Kidney epithelial cell (primary cell): Measurements from ENCODE around the gene FLVCR1. TPM values are rescaled to one million over a fixed set of nuclear protein-coding genes. Genes with fewer than 3 reads are reported as not detected.

Source experiments
- DNase-seq: peaks from one replicate; pipeline ENCODE4 v3.0.0-alpha.2; 2010; ENCODE audit warnings: low read depth
- H3K27me3 ChIP-seq: 2 replicates; pipeline ENCODE4 v1.6.0; 2011; ENCODE audit warnings: low read length; ENCODE audit not compliant: control insufficient read depth, insufficient read depth
- H3K36me3 ChIP-seq: 2 replicates; pipeline ENCODE4 v1.5.1; 2011; ENCODE audit warnings: low read length; ENCODE audit not compliant: control insufficient read depth, insufficient read depth
- H3K4me3 ChIP-seq: 2 replicates; pipeline ENCODE4 v1.5.1; 2011; ENCODE audit warnings: low read depth, mild to moderate bottlenecking, control low read depth, low read length
- CTCF ChIP-seq: IDR thresholded peaks from 2 replicates; pipeline ENCODE4 v1.5.1; 2011; ENCODE audit warnings: mild to moderate bottlenecking, moderate library complexity, low read length, control low read depth, inconsistent platforms; ENCODE audit not compliant: insufficient read depth, poor library complexity, severe bottlenecking
- total RNA-seq: library from RNA; depleted of rRNA; stranded (reverse); fragments of >200 nt; gene quantifications from 2 replicates; pipeline ENCODE4 v1.2.3, GENCODE V29; 2015

Gene FLVCR1
- total RNA-seq, 1 donor from 2014 or later: 3.9 TPM

- H3K27me3 ChIP-seq: no peaks in the 10 kb centered on the region
- H3K36me3 ChIP-seq: no peaks in the 10 kb centered on the region
- H3K4me3 ChIP-seq: no peak overlapping the region
- no peak for DNase-seq
- TF ChIP-seq CTCF: no peak
Measured at GRCh38 chr1:212871976-212872375, 13.9 kb downstream of the FLVCR1 start.

GRCh38 chr1:212873518-212873917, 15.4 kb downstream of the FLVCR1 start:
- no peak for DNase-seq
- Histone ChIP-seq H3K4me3 (no peak overlapping the region), H3K36me3 (no peaks in the 10 kb centered on the region), H3K27me3 (no peaks in the 10 kb centered on the region)
- TF ChIP-seq CTCF: no peak

GRCh38 chr1:212878418-212878817, 20.3 kb downstream of the FLVCR1 start:
- H3K27me3 ChIP-seq: no peaks in the 10 kb centered on the region
- DNase-seq: no peak
- H3K36me3 ChIP-seq: no peaks in the 10 kb centered on the region
- no peak overlapping the region for H3K4me3 ChIP-seq
- TF ChIP-seq CTCF: no peak

- Histone ChIP-seq H3K36me3 (no peaks in the 10 kb centered on the region), H3K27me3 (no peaks in the 10 kb centered on the region), H3K4me3 (no peak overlapping the region)
- no peak for DNase-seq
- no peak for TF ChIP-seq CTCF
Measured at GRCh38 chr1:212879947-212880690, 22.0 kb downstream of the FLVCR1 start.

- no peak for TF ChIP-seq CTCF
- no peak for DNase-seq
- Histone ChIP-seq H3K36me3 (no peaks in the 10 kb centered on the region), H3K27me3 (no peaks in the 10 kb centered on the region), H3K4me3 (no peak overlapping the region)
Measured at GRCh38 chr1:212884592-212884991, 26.5 kb downstream of the FLVCR1 start.

- H3K4me3 ChIP-seq: no peak overlapping the region
- no peaks in the 10 kb centered on the region for H3K27me3 ChIP-seq
- no peaks in the 10 kb centered on the region for H3K36me3 ChIP-seq
- TF ChIP-seq CTCF: no peak
- DNase-seq: no peak
Measured at GRCh38 chr1:212892108-212892507, 34.0 kb downstream of the FLVCR1 start.
